CD4-positive, alpha-beta T cell treated with Interleukin-4 for 1 hour (primary cell): ENCODE measurements around the gene SUSD6.
"Not testable (repeated sequence)": the region's sequence is repeated elsewhere in the genome, so short reads cannot be mapped to it uniquely, and the experiment has no call there.

ENCODE experiments used
- DNase-seq, 2 donors: peaks; one replicate each; pipeline ENCODE4 v3.0.0-alpha.2; 2020 to 2022

The SUSD6 gene

GRCh38 chr14:69593018-69593677 is 18.2 kb upstream of the SUSD6 start:
- no peak for DNase-seq

DNA sequence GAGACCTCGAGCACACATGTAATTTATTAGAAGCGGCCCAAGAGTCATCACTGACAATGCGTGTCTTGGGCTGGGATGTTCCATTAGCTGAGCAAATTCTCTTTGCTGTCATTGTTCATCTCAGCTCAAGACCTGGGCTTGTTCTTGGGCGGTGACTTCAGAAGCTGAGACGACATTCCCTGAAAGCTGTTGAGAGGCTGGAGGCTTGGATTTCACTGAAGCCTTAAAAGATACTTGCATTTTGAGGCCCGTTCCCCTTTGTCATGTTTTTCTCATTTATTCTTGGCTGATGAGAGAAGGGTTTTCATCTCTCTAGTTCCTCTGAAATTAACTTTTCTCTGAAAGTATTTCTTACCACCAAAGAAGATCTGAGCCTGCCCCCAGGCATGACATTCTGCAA is 16.6 kb upstream of the SUSD6 start:
- no peak for DNase-seq

- DNase-seq: no peak
Measured at GRCh38 chr14:69595336-69595735, 16.1 kb upstream of the SUSD6 start.

- not testable (repeated sequence) for DNase-seq
Measured at GRCh38 chr14:69599431-69599830, 12.0 kb upstream of the SUSD6 start.

DNA sequence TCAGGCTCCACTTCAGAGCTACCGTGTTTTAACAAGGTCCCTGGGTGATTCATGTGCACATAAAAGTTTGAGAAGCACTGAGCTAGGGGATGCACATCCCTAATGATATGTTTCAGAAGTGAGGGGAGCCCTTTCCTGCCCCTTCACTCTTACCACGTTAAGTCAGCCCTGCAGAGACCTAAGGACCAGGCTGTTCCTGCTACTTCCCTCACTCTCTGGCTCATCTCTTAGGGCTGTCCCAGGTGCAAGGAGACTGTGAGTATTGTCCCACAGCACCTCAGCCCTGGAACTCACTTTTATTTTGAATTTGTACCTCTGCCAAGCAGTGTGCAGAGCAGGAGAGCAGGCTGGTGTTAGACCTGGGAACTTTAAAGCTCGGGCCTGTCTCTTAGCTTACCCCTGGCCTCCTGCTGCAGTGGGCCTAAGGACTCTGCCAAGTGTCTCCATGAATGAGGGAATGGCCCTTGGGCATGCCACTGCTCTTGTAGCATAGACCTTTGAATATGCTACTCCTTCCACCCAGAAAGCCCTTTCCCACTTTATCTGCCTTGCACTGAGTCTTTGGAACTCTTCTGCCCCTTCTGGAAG is 11.0 kb upstream of the SUSD6 start:
- DNase-seq: no peak

GRCh38 chr14:69605738-69606137 is 5.7 kb upstream of the SUSD6 start:
- DNase-seq: no peak

DNA sequence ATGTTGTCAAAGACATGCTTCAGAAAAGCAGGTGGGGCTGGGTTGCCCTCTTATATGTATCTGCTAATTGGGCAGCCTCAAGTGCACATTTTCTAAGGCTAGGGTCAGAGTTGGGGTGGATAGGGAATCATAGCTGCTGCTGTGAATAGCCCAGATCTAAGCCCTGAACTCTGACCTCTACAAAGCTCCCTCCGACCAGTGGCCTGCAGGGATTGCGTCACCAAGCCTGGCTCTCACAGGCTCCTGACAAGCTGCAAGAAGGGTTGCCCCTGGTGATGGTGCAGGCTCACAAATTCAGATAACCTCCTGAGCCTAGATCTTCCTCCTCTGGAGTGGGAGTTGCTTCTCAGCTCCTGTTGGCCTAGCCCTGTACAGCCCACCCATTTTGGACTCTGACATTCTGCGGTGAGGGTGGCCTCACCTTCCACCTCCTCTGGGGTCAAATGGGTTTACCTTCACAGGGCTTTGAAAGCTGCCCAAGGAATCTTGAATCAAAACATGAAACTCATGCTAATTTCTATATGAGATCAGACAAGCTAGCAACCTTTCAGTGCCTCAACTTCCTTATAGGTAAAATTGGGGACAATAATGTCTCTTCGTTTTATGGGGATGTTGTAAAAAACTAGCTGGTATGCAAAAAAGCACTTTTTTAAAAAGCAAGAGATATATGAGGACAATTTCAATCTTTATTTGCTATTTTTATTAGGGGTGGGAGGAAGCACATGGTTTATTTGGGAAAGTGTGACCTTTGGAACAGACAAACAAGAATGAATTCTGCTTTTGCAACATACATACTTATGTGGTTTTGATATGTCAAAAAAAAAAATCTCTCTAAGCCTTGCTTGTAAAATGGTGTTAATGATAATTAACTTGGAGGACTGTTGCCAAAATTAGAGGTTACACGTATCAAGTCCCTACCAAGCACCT is 4.9 kb upstream of the SUSD6 start:
- DNase-seq: no peak

DNA sequence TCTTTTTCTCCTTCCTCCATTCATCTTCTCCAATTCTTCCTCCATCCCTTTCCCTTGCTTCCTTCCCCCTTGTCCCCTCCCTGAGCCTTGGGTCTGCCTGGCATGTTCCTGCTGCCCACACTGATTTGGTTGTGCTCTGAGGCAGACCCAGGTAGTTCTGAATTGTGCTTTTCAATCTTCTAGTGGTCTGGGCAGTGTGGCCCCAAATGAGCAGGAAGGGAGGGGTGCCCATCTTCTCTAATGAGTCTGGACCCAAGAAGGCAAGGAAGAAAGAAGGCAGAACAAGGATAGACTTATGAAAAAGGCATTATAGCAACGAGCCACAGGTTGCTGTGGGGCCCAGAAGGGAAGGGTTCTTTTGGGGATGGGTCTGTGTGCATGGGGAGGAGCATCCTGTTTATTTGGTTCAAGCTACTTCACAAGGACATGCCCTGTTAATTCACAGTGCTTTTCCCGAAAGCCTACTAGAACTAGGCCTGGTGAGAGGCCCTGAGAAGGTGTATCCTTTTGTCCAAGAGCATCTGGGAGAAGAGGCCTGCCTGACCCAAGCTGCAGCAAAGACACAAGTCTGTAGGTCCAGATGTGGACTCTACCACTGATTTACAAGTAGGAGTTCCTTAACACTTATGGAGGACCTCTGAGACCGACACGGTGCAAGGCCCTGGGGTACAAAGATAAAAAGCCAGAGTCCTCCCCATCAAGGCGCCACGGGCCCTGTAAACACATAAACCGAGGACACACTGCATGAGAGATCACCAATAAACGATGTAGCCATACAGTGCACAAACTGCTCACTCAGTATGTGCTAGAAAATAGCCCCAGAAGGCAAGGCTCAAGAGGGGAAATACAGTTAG is 1.1 kb upstream of the SUSD6 start:
- DNase-seq: no peak

DNA sequence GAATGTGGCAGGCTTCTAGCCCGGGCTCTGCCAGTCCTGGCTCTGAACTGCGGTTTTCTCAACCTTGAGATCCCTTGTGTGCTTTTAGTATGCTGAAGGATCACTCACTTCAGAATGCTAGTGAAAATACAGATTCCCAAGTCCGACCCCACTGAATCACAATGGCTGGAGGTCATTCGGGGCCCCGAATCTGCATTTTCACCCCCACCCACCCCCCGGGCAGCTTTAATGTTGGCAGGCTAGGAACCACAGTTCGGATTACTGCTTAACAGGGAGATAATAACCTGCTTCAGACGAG is 573 bp upstream of the SUSD6 start:
- no peak for DNase-seq

DNA sequence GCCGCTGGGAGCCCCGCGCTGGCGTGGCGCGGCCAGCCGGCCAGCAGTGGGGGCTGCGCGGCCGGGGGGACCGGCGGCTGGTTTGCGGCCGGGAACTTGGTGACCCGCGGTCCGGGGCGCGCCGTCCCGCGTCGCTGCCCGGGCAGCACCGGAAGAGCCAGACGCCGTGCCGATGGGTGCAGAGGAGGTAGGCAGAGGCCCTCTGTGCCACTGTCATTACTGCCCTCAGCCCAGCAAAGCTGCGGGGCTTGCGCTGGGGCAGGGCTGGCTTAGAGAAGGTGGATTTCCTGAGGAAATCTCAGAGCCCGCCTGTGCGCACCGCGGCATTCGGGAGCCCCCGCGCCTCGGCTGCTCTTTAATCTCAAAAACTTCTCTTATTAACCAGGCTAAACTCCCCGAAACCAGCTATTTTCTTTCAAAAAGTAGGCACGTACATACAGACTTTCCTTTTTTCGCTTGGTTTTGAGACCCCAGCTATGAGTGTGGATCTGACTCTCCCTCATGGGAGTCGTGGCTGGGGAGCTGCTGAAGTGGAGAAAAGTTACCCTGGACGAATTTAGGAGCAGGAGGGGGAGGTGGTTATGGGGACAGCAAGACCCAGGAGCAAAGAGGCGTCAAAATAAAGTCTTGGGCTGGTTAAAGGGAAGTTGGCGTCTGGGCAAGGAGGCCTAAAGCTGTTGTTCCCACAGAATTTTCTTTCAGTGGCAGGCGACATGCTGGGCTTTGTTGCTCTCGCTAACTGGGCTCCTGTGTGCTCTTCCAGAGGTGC is 802 bp downstream of the SUSD6 start:
- peak; percentile 37 to 44 for DNase-seq

- DNase-seq: peak in 1 of 2 donors; percentile 47
Measured at GRCh38 chr14:69612783-69613130, 1.4 kb downstream of the SUSD6 start.

GRCh38 chr14:69613312-69614073 is 2.1 kb downstream of the SUSD6 start:
- DNase-seq: peak in 1 of 2 donors; percentile 15

DNA sequence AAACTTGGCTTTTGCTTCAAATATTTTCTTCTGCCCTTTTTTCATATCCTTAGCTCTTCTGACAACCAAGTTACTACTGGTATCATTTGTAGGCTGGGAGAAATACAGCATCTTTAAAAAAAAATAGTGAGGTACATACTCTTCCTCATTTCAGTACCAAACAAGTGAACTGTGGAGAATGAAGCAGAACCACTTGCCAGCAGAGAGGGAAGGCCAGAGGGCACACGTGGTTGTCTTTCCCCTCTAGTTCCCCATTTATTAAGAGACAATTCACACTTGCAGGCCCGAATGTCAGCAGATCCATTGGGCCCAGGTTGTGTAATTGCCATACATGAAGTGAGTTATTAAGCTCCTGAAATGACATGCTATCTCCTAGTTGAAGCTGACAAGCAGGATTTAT is 3.2 kb downstream of the SUSD6 start:
- DNase-seq: peak; percentile 40 to 79

- DNase-seq: peak in 1 of 2 donors; percentile 50
Measured at GRCh38 chr14:69615121-69615495, 3.7 kb downstream of the SUSD6 start.

DNA sequence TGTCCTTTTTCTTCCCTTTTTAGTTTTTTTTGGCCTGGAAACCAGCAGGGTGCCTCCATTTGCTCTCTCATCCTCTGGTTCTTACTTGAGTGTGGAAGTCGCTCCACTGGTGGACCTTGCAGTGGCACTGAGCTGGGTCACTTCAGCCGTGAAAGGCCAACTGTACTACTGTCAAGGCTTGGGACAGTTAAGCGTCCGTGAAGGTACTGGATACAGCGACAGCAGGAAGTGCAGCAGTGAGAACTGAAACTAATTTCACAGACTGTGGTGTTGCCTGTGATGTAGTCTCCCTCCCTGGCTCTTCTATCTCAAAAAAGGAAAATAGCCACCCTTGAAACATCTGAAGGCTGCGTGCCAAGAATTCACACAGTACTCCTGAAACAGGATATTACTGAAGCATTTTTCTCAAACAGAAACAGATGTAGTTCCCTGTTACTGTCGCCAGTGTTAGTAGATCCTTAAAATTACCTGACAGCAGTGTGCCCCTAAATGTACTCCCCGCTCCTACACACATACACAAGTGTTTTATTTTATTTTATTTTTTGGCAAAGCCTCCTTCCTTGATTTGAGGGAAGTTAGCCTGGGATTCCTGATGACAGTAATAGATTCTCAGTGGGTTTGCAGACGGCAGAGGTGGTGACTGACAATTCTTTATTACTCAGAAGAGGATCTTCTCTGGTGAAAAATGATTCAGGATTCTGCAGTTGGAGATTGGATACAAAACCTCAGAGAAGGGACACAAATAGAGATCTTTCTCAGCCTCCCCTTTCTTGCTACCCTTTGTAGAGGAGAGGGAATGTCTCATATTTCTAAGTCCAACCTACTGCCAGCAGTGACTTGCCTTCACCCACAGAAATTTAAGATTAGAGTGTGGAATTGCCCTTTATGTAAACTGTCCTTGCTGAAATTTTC is 4.4 kb downstream of the SUSD6 start:
- peak; percentile 65 to 72 for DNase-seq

GRCh38 chr14:69616408-69616773 is 5.0 kb downstream of the SUSD6 start:
- DNase-seq: no peak

DNA sequence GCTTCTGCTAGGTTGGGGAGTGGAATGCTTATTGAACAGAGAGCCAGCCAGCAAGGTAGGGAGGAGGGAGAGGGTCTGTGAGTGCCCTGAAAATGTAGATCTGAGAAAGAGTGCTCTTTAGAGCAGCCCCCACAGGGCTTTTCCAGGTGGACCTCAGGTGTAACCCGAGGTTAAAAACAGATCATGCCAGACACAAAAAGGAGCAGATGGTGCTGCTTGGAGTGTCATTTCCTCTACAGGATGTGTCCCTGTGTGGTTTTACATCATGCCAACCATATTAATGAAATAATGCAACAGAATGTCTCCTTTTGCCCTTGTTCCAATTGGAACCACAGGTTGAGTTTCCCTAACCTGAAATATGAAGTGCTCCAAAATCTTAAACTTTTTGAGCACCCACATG is 6.4 kb downstream of the SUSD6 start:
- DNase-seq: peak in 1 of 2 donors; percentile 32

- DNase-seq: peak in 1 of 2 donors; percentile 17
Measured at GRCh38 chr14:69619012-69619411, 7.6 kb downstream of the SUSD6 start.

DNA sequence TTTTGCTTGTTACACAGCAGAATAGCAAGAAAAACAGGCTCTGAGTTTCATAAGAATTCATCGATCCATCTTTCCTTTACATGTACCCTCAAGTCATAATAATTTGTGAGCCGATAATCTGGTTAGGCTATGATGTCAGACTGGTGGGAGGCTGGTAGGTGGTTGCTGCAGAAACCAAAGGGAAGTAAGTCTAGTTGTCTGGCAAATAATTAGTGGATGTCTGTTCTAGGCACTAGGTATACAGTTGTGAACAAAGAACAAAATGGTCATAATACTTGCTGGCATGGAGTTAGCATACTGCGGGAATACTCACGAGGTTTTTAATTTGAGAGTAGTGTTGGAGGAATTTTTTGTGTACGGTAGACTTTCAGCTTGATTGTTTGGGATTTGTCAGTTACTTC is 8.8 kb downstream of the SUSD6 start:
- peak in 1 of 2 donors; percentile 30 for DNase-seq

DNA sequence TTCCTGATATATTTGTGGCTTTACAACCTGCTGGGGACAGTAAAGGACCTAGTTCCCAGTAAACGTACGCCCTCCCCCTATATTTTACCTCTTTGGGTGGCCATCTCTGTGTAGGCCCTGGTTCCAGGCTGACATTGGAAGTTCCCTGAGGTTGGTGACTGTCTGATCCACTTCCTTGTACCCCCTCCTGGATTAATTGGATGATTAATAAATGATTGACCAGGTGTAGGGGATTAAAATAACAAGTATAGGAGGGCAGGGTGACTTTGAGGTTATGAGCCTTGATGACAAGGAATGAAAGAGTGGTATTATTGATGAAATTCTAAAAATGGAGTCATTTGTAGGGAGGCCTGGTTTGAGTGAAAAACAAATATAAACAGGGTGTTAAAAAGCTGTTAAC is 9.6 kb downstream of the SUSD6 start:
- no peak for DNase-seq

GRCh38 chr14:69624136-69624535 is 12.7 kb downstream of the SUSD6 start:
- no peak for DNase-seq
